ENCODE measurements around the gene MROH2A.

Gene MROH2A

DNA sequence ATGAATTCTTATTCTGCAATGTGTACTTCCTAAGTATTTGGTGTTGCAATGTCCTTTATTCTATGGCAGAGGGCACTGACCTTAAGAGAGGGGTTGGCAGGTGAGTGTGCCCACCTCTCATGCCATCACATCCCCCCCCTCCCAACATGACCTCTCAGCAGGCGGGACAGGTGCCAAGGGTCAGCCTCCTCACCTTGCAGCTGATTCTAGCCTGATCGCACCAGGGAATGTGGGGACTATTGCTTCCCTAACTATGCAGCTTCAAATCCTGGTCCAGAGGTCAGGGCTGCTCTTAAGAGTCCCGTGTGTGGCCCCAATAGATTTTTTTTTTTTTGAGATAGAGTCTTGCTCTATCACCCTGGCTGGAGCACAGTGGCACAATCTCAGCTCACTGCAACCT lies 66.7 kb downstream of the MROH2A start:
- TF ChIP-seq, protein P1, sequence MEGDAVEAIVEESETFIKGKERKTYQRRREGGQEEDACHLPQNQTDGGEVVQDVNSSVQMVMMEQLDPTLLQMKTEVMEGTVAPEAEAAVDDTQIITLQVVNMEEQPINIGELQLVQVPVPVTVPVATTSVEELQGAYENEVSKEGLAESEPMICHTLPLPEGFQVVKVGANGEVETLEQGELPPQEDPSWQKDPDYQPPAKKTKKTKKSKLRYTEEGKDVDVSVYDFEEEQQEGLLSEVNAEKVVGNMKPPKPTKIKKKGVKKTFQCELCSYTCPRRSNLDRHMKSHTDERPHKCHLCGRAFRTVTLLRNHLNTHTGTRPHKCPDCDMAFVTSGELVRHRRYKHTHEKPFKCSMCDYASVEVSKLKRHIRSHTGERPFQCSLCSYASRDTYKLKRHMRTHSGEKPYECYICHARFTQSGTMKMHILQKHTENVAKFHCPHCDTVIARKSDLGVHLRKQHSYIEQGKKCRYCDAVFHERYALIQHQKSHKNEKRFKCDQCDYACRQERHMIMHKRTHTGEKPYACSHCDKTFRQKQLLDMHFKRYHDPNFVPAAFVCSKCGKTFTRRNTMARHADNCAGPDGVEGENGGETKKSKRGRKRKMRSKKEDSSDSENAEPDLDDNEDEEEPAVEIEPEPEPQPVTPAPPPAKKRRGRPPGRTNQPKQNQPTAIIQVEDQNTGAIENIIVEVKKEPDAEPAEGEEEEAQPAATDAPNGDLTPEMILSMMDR (IDR thresholded peaks at IDR 0.05): no peak
- peaks cover 80% of the 10 kb centered on the region for H3K36me3 ChIP-seq
- no peaks in the 10 kb centered on the region for H3K4me1 ChIP-seq (ENCODE audit: control insufficient read depth in 1 of 2, insufficient read depth in 1 of 2, low read depth in 1 of 2, low read length in 1 of 2)
- no peak overlapping the region for H3K27ac ChIP-seq
- H3K27me3 ChIP-seq: no peaks in the 10 kb centered on the region
- H3K4me3 ChIP-seq (ENCODE audit: low read depth in 1 of 2, low read length in 1 of 2): no peak overlapping the region
- no peaks in the 10 kb centered on the region for H3K9me3 ChIP-seq

- Histone ChIP-seq H3K27me3 (no peaks in the 10 kb centered on the region), H3K4me1 (ENCODE audit: control insufficient read depth in 1 of 2, insufficient read depth in 1 of 2, low read depth in 1 of 2, low read length in 1 of 2) (no peaks in the 10 kb centered on the region), H3K4me3 (ENCODE audit: low read depth in 1 of 2, low read length in 1 of 2) (no peak overlapping the region), H3K36me3 (peaks cover 80% of the 10 kb centered on the region), H3K27ac (no peak overlapping the region), H3K9me3 (no peaks in the 10 kb centered on the region)
- TF ChIP-seq, protein P1 (IDR thresholded peaks at IDR 0.05): no peak
Observed at GRCh38 chr2:233845301-233846060, 67.4 kb downstream of the MROH2A start.

GRCh38 chr2:233846387-233847247 lies 68.5 kb downstream of the MROH2A start:
- no peak overlapping the region for H3K4me3 ChIP-seq (ENCODE audit: low read depth in 1 of 2, low read length in 1 of 2)
- H3K27ac ChIP-seq: no peak overlapping the region
- peaks cover 69% of the 10 kb centered on the region for H3K36me3 ChIP-seq
- no peaks in the 10 kb centered on the region for H3K27me3 ChIP-seq
- no peaks in the 10 kb centered on the region for H3K9me3 ChIP-seq
- TF ChIP-seq, protein P1 (IDR thresholded peaks at IDR 0.05): no peak
- peaks cover under 1% of the 10 kb centered on the region in 2 experiments for H3K4me1 ChIP-seq (ENCODE audit: control insufficient read depth in 1 of 2, insufficient read depth in 1 of 2, low read depth in 1 of 2, low read length in 1 of 2)

GRCh38 chr2:233847248-233847898 lies 69.2 kb downstream of the MROH2A start:
- TF ChIP-seq, protein P1 (IDR thresholded peaks at IDR 0.05): no peak
- Histone ChIP-seq H3K4me3 (ENCODE audit: low read depth in 1 of 2, low read length in 1 of 2) (no peak overlapping the region), H3K36me3 (peaks cover 61% of the 10 kb centered on the region), H3K27me3 (no peaks in the 10 kb centered on the region), H3K27ac (no peak overlapping the region), H3K4me1 (ENCODE audit: control insufficient read depth in 1 of 2, insufficient read depth in 1 of 2, low read depth in 1 of 2, low read length in 1 of 2) (peaks cover 8% of the 10 kb centered on the region in 2 experiments), H3K9me3 (no peaks in the 10 kb centered on the region)

DNA sequence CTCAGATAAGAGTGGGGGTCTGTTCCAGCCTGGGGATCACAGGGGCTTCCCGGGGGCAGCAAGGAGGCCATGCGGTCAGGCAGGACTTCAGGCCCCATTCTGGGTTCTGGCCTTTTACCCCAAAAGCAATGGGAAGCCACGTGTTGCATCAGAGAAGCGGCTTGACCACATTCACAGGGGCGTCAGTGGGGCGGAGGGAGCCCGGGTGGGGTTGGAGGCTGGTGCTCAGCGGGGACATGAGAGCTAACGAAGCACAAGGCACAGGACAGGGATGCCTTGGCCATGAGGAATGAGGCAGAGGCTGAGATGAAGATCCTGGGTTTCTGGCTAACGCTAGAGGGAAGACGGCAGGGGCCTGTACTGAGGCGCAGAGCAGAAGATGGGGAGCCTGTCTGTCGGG lies 70.1 kb downstream of the MROH2A start:
- H3K27me3 ChIP-seq: no peaks in the 10 kb centered on the region

More for the DNA sequence above, 70.1 kb downstream of the MROH2A start:
- H3K4me1 ChIP-seq (ENCODE audit: control insufficient read depth in 1 of 2, insufficient read depth in 1 of 2, low read depth in 1 of 2, low read length in 1 of 2): peaks cover 17% of the 10 kb centered on the region in 2 experiments
- TF ChIP-seq, protein P1 (IDR thresholded peaks at IDR 0.05): no peak
- H3K4me3 ChIP-seq (ENCODE audit: low read depth in 1 of 2, low read length in 1 of 2): no peak overlapping the region
- H3K9me3 ChIP-seq: no peaks in the 10 kb centered on the region
- no peak overlapping the region for H3K27ac ChIP-seq
- H3K36me3 ChIP-seq: peaks cover 57% of the 10 kb centered on the region
